Adrenal gland (tissue), 5 donors: Measurements from ENCODE around the gene DAG1.

Source experiments
- CTCF ChIP-seq, 6 experiments: fragments of 450-650 bp in 4 of 6; fragments of 200-600 bp in 2 of 6; sonication (generic) in 1 of 6; IDR thresholded peaks; 1 replicate in 5 of 6; 2 replicates in 1 of 6; pipeline versions ENCODE4 v1.5.1 to v1.8.0; 2016 to 2021; ENCODE audit warnings: antibody characterized with exemption in 6 of 6, mild to moderate bottlenecking in 2 of 6, moderate library complexity in 1 of 6
- POLR2A ChIP-seq, 2 donors: fragments of 450-650 bp; IDR thresholded peaks; one replicate each; pipeline ENCODE4 v1.6.1; 2017; ENCODE audit warnings: antibody characterized with exemption in 2 of 2, mild to moderate bottlenecking in 2 of 2, moderate library complexity in 1 of 2
- donor health status: DM: no; HTN: no; CAD: no.

GRCh38 chr3:49534581-49535441 is 64.7 kb downstream of the DAG1 start:
- no peak for TF ChIP-seq POLR2A (IDR thresholded peaks at IDR 0.05)
- TF ChIP-seq CTCF (IDR thresholded peaks at IDR 0.05), result no peak
